ENCODE results near the gene POTEH.
"Not testable (repeated sequence)": the region's sequence is repeated elsewhere in the genome, so short reads cannot be mapped to it uniquely, and the experiment has no call there.

The POTEH gene

GRCh38 chr22:15689749-15690125, at the start of gene POTEH:
Gene POTEH (plus strand): TSS chr22:15690026. CDS start chr22:15690078, 52 bp downstream.
- DNase-seq: not testable (repeated sequence)

GRCh38 chr22:15642288-15642861, 47.5 kb upstream of the POTEH start:
- not testable (repeated sequence) for DNase-seq

GRCh38 chr22:15651954-15652353, 37.9 kb upstream of the POTEH start:
- DNase-seq: not testable (repeated sequence)

GRCh38 chr22:15652738-15653137, 37.1 kb upstream of the POTEH start:
- not testable (repeated sequence) for DNase-seq

GRCh38 chr22:15653241-15653640, 36.6 kb upstream of the POTEH start:
- DNase-seq: not testable (repeated sequence)

GRCh38 chr22:15661102-15661501, 28.7 kb upstream of the POTEH start:
- DNase-seq: not testable (repeated sequence)

- DNase-seq: not testable (repeated sequence)
Measured at GRCh38 chr22:15664682-15665081, 25.1 kb upstream of the POTEH start.

GRCh38 chr22:15665478-15665877, 24.3 kb upstream of the POTEH start:
- DNase-seq: not testable (repeated sequence)

- not testable (repeated sequence) for DNase-seq
Measured at GRCh38 chr22:15669430-15669829, 20.4 kb upstream of the POTEH start.

GRCh38 chr22:15679702-15680101, 10.1 kb upstream of the POTEH start:
- not testable (repeated sequence) for DNase-seq

- DNase-seq: not testable (repeated sequence)
Measured at GRCh38 chr22:15684115-15684514, 5.7 kb upstream of the POTEH start.

GRCh38 chr22:15684695-15685094, 5.1 kb upstream of the POTEH start:
- not testable (repeated sequence) for DNase-seq

- DNase-seq: not testable (repeated sequence)
Measured at GRCh38 chr22:15685641-15686040, 4.2 kb upstream of the POTEH start.

- not testable (repeated sequence) for DNase-seq
Measured at GRCh38 chr22:15687086-15687485, 2.7 kb upstream of the POTEH start.

- not testable (repeated sequence) for DNase-seq
Measured at GRCh38 chr22:15687676-15688075, 2.1 kb upstream of the POTEH start.

GRCh38 chr22:15688090-15688489, 1.7 kb upstream of the POTEH start:
- DNase-seq: not testable (repeated sequence)

GRCh38 chr22:15689012-15689748, 646 bp upstream of the POTEH start:
- not testable (repeated sequence) for DNase-seq

- not testable (repeated sequence) for DNase-seq
Measured at GRCh38 chr22:15713600-15713999, 23.8 kb downstream of the POTEH start.

GRCh38 chr22:15714125-15714524, 24.3 kb downstream of the POTEH start:
- DNase-seq: not testable (repeated sequence)

GRCh38 chr22:15721884-15722283, 32.1 kb downstream of the POTEH start:
- DNase-seq: not testable (repeated sequence)

- not testable (repeated sequence) for DNase-seq
Measured at GRCh38 chr22:15729209-15729917, 39.5 kb downstream of the POTEH start.

GRCh38 chr22:15731023-15731422, 41.2 kb downstream of the POTEH start:
- DNase-seq: not testable (repeated sequence)

GRCh38 chr22:15734411-15734810, 44.6 kb downstream of the POTEH start:
- not testable (repeated sequence) for DNase-seq

Measured in NCI-H187 (cell line).